ENCODE data around the gene SLC66A1.

The SLC66A1 gene

GRCh38 chr1:19357299-19357986 is 45.3 kb downstream of the SLC66A1 start:
- TF ChIP-seq CTCF (IDR thresholded peaks at IDR 0.05; ENCODE audit: extremely low read depth, missing control alignments): no peak
- DNase-seq (ENCODE audit: low spot score): no peak

GRCh38 chr1:19358710-19359109 is 46.6 kb downstream of the SLC66A1 start:
- no peak for DNase-seq (ENCODE audit: low spot score)
- no peak for TF ChIP-seq CTCF (IDR thresholded peaks at IDR 0.05; ENCODE audit: extremely low read depth, missing control alignments)

GRCh38 chr1:19359357-19359756 is 47.2 kb downstream of the SLC66A1 start:
- DNase-seq (ENCODE audit: low spot score): no peak
- TF ChIP-seq CTCF (IDR thresholded peaks at IDR 0.05; ENCODE audit: extremely low read depth, missing control alignments): no peak

- no peak for DNase-seq (ENCODE audit: low spot score)
- TF ChIP-seq CTCF (IDR thresholded peaks at IDR 0.05; ENCODE audit: extremely low read depth, missing control alignments): no peak
Measured at GRCh38 chr1:19360016-19360415, 47.9 kb downstream of the SLC66A1 start.

GRCh38 chr1:19360432-19360831 is 48.3 kb downstream of the SLC66A1 start:
- no peak for TF ChIP-seq CTCF (IDR thresholded peaks at IDR 0.05; ENCODE audit: extremely low read depth, missing control alignments)

GRCh38 chr1:19360843-19361610 is 48.9 kb downstream of the SLC66A1 start:
- no peak for DNase-seq (ENCODE audit: low spot score)
- TF ChIP-seq CTCF (IDR thresholded peaks at IDR 0.05; ENCODE audit: extremely low read depth, missing control alignments): no peak

More at GRCh38 chr1:19360432-19360831, 48.3 kb downstream of the SLC66A1 start:
- no peak for DNase-seq (ENCODE audit: low spot score)

GRCh38 chr1:19361611-19362147 is 49.6 kb downstream of the SLC66A1 start:
- DNase-seq (ENCODE audit: low spot score): no peak
- TF ChIP-seq CTCF (IDR thresholded peaks at IDR 0.05; ENCODE audit: extremely low read depth, missing control alignments): no peak

Measured in GM20000 (cell line).